ENCODE results near the gene DDX39B.
"Not testable (repeated sequence)": the region's sequence is repeated elsewhere in the genome, so short reads cannot be mapped to it uniquely, and the experiment has no call there.

DDX39B gene

GRCh38 chr6:31530659-31531058 lies 11.1 kb downstream of the DDX39B start:
- DNase-seq (ENCODE audit: insufficient read length, low spot score), result no peak
- FAIRE-seq, result no peak

DNA sequence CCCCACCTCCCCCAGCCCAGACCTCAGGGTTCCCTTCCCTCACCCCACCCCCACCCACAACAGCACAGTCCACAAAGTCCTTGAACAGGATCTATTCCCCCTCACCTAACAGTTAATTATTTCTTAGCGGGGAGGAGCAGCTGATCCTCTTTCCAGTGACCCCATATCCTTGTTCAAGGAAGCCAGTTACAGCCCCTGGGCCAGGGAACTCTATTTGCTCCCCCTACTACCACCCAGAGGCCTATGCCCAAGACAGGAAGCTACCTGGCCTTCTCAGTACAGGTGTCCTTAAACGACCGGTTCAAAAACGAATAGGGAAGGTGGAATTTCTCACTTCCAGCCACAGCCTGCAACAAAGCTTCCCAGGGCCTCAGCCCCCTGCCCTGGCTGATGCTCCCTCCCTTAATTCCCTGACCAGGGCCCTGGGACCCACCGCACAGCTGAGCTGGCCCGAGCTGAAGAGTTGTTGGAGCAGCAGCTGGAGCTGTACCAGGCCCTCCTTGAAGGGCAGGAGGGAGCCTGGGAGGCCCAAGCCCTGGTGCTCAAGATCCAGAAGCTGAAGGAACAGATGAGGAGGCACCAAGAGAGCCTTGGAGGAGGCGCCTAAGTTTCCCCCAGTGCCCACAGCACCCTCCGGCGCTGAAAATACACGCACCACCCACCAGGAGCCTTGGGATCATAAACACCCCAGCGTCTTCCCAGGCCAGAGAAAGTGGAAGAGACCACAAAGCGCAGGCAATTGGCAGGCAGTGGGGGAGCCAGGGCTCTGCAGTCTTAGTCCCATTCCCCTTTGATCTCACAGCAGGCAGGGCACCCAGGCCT lies 12.3 kb downstream of the DDX39B start:
- DNase-seq (ENCODE audit: insufficient read length, low spot score) (no peak), FAIRE-seq (no peak)

GRCh38 chr6:31528821-31529328 lies 12.9 kb downstream of the DDX39B start, which contains the start of gene MCCD1:
Gene MCCD1, plus strand, starts transcription at chr6:31528962. Its CDS starts 53 bp downstream, at chr6:31529015.
- DNase-seq (ENCODE audit: insufficient read length, low spot score) (no peak), FAIRE-seq (no peak)

DNA sequence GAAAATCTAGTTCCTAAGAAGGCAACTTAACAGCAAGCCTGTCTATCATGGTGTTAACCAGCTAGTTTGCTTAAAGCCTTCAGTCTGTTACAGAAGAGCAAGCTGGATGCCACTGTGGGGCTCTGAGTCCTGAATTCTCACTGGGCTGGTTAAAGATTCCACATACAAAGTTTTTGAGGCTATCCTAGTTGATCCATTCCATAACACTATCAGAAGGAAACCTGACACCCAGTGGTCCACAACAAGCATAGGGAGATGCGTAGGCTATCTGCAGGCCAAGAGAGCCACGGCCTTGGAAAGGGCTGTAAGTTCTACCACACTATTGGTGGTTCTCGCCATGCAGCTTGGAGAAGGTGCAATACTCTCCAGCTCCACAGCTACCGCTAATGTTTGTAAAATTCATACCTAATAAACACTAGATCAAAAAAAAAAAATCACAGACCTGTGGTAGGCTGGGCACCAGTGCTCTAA lies 13.5 kb downstream of the DDX39B start:
- DNase-seq (ENCODE audit: insufficient read length, low spot score) (no peak), FAIRE-seq (no peak)

- DNase-seq (ENCODE audit: insufficient read length, low spot score) (no peak), FAIRE-seq (no peak)
Observed at GRCh38 chr6:31525932-31526591, 15.7 kb downstream of the DDX39B start.

- FAIRE-seq, result no peak
- DNase-seq (ENCODE audit: insufficient read length, low spot score), result no peak
Observed at GRCh38 chr6:31525553-31525931, 16.3 kb downstream of the DDX39B start.

- no peak for DNase-seq (ENCODE audit: insufficient read length, low spot score)
- FAIRE-seq, result no peak
Observed at GRCh38 chr6:31521835-31522234, 20.0 kb downstream of the DDX39B start.

DNA sequence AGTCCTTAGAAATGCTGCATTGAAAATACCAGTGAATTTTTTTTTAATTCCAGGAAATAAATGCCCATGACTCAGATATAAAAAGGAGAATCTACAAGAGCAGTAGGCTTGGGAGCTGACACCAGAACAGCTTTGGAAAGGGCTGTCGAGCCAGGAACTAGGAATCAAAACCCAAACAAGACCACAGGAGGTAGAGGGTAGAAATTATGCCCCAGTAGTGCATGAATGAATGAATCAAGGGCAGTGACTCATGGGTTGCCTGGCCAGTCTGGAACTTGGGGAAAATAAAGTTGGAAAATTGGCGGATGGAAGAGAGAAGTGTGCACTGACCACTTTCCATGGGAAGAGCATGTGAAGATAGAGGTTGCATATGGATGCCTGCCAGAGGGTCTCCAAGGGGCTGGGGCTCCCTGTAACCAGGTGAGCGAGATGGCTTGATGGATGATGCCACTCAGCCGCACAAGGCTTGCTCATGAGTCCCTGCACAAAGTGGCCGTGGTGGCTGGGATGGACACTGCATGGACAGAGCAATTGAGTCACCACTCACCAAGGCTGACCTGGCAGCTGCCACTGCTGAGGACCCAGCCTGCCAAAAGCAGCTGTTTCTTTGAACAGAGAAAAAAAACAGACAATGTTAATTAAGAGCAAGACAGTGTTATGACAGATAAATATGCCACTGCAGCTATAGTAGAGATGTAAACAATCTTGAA lies 28.2 kb downstream of the DDX39B start:
- FAIRE-seq, result no peak
- no peak for DNase-seq (ENCODE audit: insufficient read length, low spot score)

DNA sequence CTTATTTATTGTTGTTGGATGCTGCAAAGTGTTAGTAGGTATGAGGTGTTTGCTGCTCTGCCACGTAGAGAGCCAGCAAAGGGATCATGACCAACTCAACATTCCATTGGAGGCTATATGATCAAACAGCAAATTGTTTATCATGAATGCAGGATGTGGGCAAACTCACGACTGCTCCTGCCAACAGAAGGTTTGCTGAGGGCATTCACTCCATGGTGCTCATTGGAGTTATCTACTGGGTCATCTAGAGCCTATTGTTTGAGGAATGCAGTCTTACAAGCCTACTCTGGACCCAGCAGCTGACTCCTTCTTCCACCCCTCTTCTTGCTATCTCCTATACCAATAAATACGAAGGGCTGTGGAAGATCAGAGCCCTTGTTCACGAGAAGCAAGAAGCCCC lies 31.8 kb downstream of the DDX39B start:
- DNase-seq (ENCODE audit: insufficient read length, low spot score) (no peak), FAIRE-seq (no peak)

DNA sequence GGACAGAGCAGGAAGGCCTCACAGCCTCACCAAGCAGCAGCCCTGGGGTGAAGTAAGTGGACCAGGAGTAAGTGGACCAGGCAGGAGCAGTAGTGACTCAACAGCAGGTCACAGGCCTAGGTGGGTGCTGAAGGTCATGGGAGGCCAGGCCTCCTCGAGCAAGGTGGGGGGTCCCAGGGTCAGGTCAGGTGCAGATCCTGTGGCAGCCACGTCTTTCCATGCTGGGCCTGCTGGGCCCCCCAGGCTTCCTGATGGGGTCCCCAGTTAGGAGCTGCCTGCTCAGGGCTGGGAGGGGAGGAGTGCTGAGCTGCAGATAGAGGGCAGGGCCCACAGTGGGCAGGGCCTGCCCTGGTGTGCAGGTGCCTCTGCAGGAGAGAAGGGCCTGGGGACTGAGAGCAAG lies 32.8 kb downstream of the DDX39B start:
- not testable (repeated sequence) for DNase-seq (ENCODE audit: insufficient read length, low spot score); FAIRE-seq

- no peak for FAIRE-seq
- no peak for DNase-seq (ENCODE audit: insufficient read length, low spot score)
Observed at GRCh38 chr6:31502586-31502985, 39.2 kb downstream of the DDX39B start.

DNA sequence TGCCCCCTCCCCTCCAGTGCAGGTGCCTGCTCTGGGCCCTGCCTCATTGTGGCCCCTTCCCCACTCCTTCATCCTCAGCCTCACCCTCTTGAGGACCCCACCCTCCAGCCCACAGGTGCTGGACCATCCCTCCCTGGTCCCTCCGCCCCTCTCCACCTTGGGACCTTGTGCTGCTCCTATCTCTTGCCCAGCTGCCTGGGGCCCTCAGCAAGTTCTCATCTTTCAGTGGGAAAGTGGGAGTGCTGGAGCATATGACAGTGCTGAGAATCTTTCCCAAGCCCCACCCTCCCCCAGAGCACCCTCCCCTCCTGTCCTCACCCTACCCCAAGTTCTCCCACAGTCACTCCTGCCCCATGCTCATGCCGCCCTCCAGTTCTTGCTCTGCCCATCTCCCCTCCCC lies 42.2 kb downstream of the DDX39B start:
- not testable (repeated sequence) for DNase-seq (ENCODE audit: insufficient read length, low spot score); FAIRE-seq

DNA sequence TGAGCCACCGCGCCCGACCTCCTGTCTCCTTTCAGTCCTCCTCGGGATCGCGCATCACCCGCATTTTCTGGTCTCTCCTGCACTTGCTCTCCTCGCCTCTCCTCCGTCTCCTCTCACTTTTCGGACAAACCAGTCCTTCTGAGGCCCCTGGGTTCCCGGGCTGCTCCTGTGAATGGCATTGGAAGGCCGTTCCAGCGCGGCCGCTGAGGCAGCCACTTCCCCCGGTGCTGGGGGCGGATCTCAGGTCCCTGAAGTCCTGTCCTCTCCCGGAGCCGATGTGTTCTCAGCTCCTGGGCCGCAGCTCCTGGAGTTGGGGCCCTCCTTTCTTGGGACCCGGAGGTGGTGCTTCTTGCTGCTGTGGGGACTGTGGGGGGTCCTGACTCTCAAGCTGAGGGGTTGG lies 43.1 kb downstream of the DDX39B start:
- DNase-seq (ENCODE audit: insufficient read length, low spot score) (no peak), FAIRE-seq (no peak)

- FAIRE-seq (peak; percentile 83), DNase-seq (ENCODE audit: insufficient read length, low spot score) (peak; percentile 66)
Observed at GRCh38 chr6:31497531-31498476, 44.0 kb downstream of the DDX39B start, which contains the start of gene MICB. Gene MICB, plus strand, starts transcription at chr6:31498145. Its CDS starts 49 bp downstream, at chr6:31498194.

DNA sequence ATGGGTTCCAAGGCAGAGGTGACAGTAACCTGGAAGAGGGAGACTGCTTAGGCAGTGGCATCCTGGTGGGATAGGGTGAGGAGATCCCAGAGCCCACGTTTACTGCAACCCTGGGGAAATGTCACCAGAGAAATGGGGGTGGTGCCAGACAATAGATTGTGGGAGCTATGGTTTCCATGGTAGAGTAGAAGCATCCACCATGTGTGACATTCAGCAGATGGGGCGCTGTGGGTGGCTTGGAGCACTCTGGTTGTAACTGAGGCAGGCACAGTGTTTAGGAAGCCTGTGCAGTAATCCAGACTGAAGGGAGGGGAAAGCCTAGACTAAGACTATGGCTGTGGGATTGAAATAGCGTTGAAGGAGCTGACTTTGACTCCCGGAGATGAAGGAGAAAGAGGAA lies 45.0 kb downstream of the DDX39B start:
- not testable (repeated sequence) for DNase-seq (ENCODE audit: insufficient read length, low spot score)

GRCh38 chr6:31495580-31495979 lies 46.2 kb downstream of the DDX39B start:
- FAIRE-seq (peak; percentile 78), DNase-seq (ENCODE audit: insufficient read length, low spot score) (no peak)

More for the DNA sequence above, 45.0 kb downstream of the DDX39B start:
- not testable (repeated sequence) for FAIRE-seq

GRCh38 chr6:31493875-31494694 lies 47.7 kb downstream of the DDX39B start:
- DNase-seq (ENCODE audit: insufficient read length, low spot score), result peak; percentile 38
- FAIRE-seq, result peak; percentile 87

DNA sequence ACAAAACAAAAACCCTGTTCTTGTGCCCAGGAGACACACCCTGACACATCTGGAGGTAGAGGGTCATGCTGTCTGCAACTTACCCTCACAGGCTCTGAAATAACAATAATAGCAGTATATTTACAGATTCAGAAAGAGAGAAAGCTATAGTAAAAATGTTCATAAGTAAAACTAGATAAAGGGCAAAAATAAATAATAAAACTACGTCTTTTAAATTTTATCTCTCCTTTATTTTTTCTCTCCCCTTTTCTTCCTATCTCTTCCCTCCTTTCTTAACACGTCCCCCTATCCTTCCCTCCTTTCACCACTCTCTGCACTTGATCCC lies 48.3 kb downstream of the DDX39B start:
- not testable (repeated sequence) for DNase-seq (ENCODE audit: insufficient read length, low spot score); FAIRE-seq

Data from GM19239 (cell line).